ENCODE measurements around the gene RAB3C.
"Not testable (repeated sequence)": the region's sequence is repeated elsewhere in the genome, so short reads cannot be mapped to it uniquely, and the experiment has no call there.

RAB3C gene

GRCh38 chr5:58677650-58678049 is 94.8 kb downstream of the RAB3C start:
- DNase-seq: no peak

GRCh38 chr5:58680503-58680902 is 97.6 kb downstream of the RAB3C start:
- no peak for DNase-seq

GRCh38 chr5:58681943-58682342 is 99.1 kb downstream of the RAB3C start:
- no peak for DNase-seq

DNA sequence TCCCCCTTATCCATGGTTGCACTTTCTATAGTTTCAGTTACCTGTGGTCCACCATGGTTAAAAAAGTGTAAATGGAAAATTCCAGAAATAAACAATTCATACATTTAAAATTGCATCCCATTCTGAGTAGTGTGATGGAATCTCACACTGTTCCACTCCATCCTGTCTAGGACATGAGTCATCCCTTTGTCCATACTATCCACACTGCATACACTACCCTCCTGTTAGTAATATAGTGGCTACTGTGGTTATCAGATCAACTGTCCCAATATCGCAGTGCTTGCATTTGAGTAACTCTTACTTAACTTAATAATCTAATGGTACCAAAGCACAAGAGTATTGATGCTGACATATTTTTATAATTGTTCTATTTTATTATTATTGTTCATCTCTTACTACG is 100.7 kb downstream of the RAB3C start:
- no peak for DNase-seq

- no peak for DNase-seq
Observed at GRCh38 chr5:58687079-58687478, 104.2 kb downstream of the RAB3C start.

GRCh38 chr5:58687595-58687994 is 104.7 kb downstream of the RAB3C start:
- DNase-seq: no peak

DNA sequence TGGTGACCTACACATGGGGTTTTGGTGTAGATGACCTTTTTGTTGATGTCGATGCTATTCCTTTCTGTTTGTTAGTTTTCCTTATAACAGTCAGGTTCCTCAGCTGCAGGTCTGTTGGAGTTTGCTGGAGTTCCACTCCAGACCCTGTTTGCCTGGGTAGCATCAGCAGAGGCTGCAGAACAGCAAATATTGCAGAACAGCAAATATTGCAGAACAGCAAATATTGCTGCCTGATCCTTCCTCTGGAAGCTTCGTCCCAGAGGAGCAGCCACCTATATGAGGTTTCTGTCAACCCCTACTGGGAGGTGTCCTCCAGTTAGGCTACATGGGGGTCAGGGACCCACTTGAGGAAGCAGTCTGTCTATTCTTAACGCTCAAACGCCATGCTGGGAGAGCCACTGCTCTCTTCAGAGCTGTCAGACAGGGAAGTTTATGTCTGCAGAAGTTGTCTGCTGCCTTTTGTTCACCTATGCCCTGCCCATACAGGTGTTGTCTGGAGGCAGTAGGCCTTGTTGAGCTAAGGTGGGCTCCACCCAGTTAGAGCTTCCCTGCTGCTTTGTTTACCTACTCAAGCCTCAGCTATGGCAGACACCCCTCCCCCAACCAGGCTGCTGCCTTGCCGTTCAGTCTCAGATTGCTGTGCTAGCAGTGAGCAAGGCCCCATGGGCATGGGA is 116.3 kb downstream of the RAB3C start:
- DNase-seq: not testable (repeated sequence)

- no peak for DNase-seq
Observed at GRCh38 chr5:58699762-58700118, 116.9 kb downstream of the RAB3C start.

DNA sequence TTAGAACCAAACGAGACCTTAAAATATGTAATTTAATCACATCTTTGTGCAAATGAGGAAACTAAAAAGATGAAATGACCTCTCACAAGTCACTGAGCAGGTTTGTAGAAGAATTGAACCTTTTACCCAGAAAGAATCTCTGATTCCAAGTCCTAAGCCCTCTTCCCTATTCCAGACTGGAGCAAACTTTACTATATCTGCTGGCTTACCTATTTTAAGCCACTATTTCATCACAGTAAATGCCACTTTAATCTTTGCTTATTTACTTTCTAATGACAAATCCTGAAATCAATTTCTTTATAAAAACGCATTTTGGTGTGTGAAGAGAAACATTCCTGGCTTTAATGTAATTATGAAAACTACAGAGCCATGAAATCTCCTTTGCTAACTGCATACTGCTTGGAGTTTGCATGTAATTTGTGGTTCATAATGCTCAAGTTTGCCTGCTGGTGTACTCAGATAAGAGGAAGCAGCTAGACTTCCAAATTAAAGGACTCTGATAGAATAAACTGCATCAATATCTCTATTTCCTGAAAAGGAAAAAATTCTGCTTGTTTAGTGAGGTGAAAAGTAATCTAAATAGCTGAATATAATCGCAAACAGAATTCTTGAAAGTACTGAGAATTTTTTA is 121.2 kb downstream of the RAB3C start:
- DNase-seq: no peak

DNA sequence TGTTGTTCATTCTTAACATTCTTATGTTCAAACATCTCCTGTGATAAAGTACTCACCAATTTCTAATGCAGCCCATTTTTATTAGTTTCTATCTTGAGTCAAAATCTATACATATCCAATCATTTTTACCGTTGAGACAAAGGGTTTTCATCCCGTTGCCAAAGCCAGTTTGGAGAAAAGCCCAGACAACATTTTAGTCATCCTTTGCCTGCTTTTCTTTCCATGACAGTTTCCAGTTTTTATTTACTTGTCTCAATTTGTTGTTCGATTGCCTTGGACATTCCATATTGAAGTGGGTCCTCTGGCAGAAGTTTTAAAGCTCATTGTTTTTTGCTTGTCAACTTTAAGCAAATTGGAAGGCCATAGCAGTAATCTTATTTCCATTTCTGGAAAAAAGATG is 123.9 kb downstream of the RAB3C start:
- no peak for DNase-seq

DNA sequence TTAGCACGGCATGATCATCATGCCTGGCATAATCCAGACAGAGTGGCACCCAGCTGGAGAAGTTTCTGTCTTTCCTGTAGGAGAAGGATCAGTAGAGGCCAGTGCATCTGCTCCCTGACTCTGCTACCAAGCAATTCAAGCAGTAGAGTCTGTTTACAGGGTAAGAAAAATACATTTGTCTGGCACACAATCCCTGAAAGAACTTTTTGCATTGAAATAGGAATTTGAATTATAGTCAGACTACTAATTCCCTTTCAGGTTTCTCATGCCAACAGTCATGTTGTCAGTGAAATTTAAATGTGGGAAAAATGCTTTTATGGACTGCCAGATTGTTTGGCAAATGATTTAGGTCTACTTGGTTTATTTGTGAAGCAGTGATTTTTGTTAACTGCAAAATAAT is 125.6 kb downstream of the RAB3C start:
- DNase-seq: no peak

DNA sequence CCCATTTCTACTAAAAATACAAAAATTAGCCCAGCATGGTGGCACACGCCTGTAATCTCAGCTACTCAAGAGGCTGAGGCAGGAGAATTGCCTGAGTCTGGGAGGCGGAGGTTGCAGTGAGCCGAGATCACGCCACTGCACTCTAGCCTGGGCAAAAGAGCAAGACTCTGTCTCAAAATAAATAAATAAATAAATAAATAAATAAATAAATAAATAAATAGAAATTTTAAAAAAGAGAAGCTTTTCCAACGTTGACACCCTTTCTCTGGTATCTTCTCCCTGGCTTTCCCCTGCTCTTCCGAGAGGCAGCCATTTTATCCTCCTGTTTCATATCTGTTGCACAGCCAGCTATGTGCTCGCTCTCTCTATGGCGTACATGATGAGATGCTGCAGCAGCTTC is 127.5 kb downstream of the RAB3C start:
- not testable (repeated sequence) for DNase-seq

GRCh38 chr5:58710871-58711270 is 128.0 kb downstream of the RAB3C start:
- no peak for DNase-seq

- no peak for DNase-seq
Observed at GRCh38 chr5:58711965-58712364, 129.1 kb downstream of the RAB3C start.

DNA sequence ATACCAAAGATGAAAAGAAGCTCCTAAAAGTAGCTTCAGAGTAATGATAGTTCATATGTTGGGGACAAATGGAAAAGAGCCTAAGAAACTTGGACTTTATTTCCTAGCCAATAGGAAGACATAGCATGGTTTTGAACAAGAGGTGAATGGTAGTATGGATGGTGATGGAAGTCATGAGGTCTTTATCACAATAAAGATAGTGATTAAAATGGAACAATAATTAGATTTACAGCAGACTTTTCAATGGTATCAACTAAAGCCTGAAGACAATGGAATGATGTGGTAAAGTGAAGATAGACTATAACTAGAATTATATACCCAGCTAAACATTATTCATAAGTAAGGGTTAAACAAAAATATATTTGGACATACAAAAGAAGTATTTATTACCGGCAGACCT is 131.2 kb downstream of the RAB3C start:
- no peak for DNase-seq

DNA sequence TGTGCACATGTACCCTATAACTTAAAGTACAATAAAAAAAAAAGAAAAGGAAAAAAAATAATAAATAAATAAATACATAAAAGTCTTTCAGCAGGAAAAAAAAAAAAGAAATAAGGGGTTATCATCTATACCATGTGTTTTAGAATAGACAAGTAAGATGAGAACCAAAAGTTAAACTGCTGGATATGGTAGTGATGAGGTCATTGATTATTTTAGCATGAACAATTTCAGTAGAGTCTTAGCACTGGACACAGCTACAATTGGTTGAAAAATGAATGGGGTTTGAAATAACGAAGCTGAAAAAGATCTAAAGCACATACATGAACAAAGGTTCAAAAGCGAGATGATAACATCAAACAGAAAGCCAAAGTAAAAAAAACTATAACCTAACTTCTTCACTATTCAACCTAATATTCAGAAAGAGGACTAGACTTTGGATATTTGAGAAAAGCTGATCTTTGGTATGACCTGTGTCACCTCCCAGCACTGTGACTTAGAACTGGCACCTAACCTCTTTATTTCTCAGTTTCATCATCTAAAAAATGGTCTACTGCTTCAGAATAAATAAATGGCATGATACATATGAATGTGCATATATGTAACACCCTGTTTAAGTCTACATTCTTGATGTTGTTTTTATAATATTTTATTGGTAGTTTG is 133.3 kb downstream of the RAB3C start:
- no peak for DNase-seq

DNA sequence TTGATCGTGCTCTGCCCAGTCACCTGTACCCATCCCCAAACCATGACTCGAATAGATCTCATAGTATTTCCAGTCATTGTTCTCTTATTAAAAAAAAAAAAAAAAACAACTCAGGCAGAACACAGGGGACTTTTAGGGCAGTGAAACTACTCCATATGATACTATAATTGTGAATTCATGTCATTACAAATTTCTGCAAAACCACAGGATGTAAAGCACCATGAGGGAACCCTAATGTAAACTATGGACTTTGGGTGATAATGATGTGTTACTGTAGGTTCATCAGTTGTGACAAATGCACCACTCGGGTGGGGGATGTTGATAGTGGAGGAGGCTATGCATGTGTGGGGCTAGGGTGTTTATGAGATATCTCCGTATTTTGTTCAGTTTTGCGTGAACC is 133.8 kb downstream of the RAB3C start:
- DNase-seq: no peak

- no peak for DNase-seq
Observed at GRCh38 chr5:58717303-58718007, 134.6 kb downstream of the RAB3C start.

DNA sequence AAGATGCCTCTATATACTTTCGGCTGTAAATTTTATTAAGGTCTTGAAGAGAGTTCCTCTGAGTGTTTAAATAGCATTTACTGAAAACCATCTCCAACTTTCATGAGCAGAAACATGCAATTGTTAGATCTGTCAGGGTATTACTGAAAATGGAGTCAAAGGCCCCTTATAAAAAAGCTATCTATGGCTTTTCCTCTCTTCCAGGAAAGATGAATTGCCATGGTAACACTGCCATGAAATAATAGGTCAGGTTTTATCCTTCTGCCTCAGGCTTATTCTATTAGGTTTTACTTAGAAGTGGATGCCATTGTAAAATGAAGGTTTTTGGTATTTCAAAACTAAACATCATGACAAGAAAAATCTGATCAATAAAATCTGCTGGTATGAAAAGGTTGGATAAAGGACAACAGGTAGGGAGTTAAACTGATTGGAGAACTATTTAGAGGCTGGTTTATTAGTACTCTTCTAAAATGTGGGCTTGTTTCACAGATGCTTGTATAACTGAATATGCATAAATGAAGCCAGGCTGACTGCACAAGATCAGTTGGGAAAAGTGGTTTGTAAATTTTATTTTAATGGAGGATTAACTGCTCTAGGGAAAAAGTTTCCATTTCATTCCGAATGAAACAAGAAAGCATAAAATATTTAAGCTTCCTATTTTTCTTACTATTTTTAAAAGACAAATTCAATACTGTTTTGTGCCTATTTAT is 135.5 kb downstream of the RAB3C start:
- DNase-seq: no peak

GRCh38 chr5:58722160-58722559 is 139.3 kb downstream of the RAB3C start:
- DNase-seq: no peak

DNA sequence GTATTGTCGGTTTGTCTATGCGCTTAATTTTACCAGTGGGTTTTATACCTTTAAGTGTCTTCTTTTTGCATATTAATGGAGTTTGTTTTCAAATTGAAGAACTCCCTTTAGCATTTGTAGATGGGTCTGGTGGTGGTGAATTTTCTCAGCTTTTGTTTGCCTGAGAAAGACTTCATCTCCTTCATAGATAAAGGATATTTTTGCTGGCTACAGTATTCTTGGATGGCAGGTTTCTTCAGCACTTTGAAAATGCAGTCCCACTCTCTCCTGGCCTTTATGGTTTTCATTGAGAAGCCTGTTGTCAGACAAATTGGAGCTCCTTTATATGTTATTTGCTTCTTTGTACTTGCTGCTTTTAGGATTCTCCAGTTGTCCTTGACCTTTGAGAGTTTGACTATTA is 142.1 kb downstream of the RAB3C start:
- DNase-seq: no peak

DNA sequence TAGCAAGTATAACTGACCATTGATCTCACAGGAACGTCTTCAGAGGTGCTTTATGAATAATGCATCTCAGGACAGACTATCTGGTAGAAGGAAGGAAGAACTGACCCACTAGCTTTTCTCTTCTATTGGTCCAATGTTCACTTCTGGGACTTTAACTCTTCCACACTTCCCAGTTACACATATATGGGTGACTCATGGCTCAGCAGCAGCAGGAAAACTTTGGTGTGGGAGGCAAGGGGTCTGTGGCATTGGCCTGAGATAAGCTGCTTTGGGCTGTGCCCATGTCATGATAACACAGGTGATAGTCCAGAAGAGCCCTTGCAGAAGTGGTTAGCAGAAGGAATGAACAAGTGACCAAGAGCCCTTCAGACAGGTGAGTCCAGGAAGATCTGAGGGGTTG is 148.8 kb downstream of the RAB3C start:
- no peak for DNase-seq

GRCh38 chr5:58735637-58736036 is 152.8 kb downstream of the RAB3C start:
- DNase-seq: no peak

Data from T1000 (cell line).